HG03558 (cell line): Measurements from ENCODE around the gene TRAF1.

Source experiments
- ATAC-seq: cut with Tn5 transposase; IDR thresholded peaks from one replicate; pipeline ENCODE4 v1.9.1; 2021; ENCODE audit warnings: moderate number of reproducible peaks; ENCODE audit not compliant: unreplicated experiment; ENCODE audit errors: extremely low read depth

Gene TRAF1

GRCh38 chr9:120912958-120913646 lies 13.5 kb downstream of the TRAF1 start:
- no peak for ATAC-seq

GRCh38 chr9:120911295-120911837 lies 15.2 kb downstream of the TRAF1 start:
- no peak for ATAC-seq

GRCh38 chr9:120910643-120911042 lies 16.0 kb downstream of the TRAF1 start:
- ATAC-seq, result no peak

GRCh38 chr9:120909904-120910303 lies 16.7 kb downstream of the TRAF1 start:
- no peak for ATAC-seq

GRCh38 chr9:120905315-120906164 lies 21.1 kb downstream of the TRAF1 start:
- no peak for ATAC-seq

- ATAC-seq, result no peak
Measured at GRCh38 chr9:120904978-120905301, 21.7 kb downstream of the TRAF1 start.

GRCh38 chr9:120904061-120904977 lies 22.3 kb downstream of the TRAF1 start:
- ATAC-seq, result no peak

GRCh38 chr9:120902569-120903535 lies 23.7 kb downstream of the TRAF1 start:
- no peak for ATAC-seq

- ATAC-seq, result no peak
Measured at GRCh38 chr9:120901755-120902568, 24.6 kb downstream of the TRAF1 start.

- no peak for ATAC-seq
Measured at GRCh38 chr9:120900824-120901223, 25.8 kb downstream of the TRAF1 start.

GRCh38 chr9:120899490-120900068 lies 27.0 kb downstream of the TRAF1 start:
- no peak for ATAC-seq

- ATAC-seq, result no peak
Measured at GRCh38 chr9:120898396-120898795, 28.2 kb downstream of the TRAF1 start.

GRCh38 chr9:120895951-120896350 lies 30.6 kb downstream of the TRAF1 start:
- ATAC-seq, result no peak

- ATAC-seq, result no peak
Measured at GRCh38 chr9:120894321-120895148, 32.1 kb downstream of the TRAF1 start.

GRCh38 chr9:120893611-120894307 lies 32.8 kb downstream of the TRAF1 start:
- no peak for ATAC-seq

GRCh38 chr9:120892748-120893610 lies 33.6 kb downstream of the TRAF1 start:
- peak; percentile 40 for ATAC-seq
